Stomach (tissue), 4 donors: ENCODE measurements around the gene VEGFA.

Experiments used
- EP300 ChIP-seq: sonication (generic); formaldehyde crosslinking; IDR thresholded peaks from one replicate; pipeline ENCODE4 v1.6.1; 2017; ENCODE audit warnings: antibody characterized with exemption
- POLR2A ChIP-seq, 4 donors: fragments of 450-650 bp; IDR thresholded peaks; one replicate each; pipeline ENCODE4 v1.6.1; 2016; ENCODE audit warnings: antibody characterized with exemption in 4 of 4, control low read depth in 2 of 4, mild to moderate bottlenecking in 1 of 4, moderate library complexity in 1 of 4
- POLR2AphosphoS5 ChIP-seq, 3 donors: sonication (generic); formaldehyde crosslinking; IDR thresholded peaks; one replicate each; pipeline ENCODE4 v1.6.1; 2016; ENCODE audit warnings: antibody characterized with exemption in 3 of 3
- TF ChIP-seq, protein P1 (sequence below), 7 experiments: fragments of 450-650 bp in 4 of 7; fragments of 200-600 bp in 3 of 7; sonication (generic) in 3 of 7; IDR thresholded peaks; one replicate each; pipeline ENCODE4 v1.5.1; 2016 to 2019; ENCODE audit warnings: antibody characterized with exemption in 7 of 7, control low read depth in 2 of 7, mild to moderate bottlenecking in 1 of 7

DNA sequence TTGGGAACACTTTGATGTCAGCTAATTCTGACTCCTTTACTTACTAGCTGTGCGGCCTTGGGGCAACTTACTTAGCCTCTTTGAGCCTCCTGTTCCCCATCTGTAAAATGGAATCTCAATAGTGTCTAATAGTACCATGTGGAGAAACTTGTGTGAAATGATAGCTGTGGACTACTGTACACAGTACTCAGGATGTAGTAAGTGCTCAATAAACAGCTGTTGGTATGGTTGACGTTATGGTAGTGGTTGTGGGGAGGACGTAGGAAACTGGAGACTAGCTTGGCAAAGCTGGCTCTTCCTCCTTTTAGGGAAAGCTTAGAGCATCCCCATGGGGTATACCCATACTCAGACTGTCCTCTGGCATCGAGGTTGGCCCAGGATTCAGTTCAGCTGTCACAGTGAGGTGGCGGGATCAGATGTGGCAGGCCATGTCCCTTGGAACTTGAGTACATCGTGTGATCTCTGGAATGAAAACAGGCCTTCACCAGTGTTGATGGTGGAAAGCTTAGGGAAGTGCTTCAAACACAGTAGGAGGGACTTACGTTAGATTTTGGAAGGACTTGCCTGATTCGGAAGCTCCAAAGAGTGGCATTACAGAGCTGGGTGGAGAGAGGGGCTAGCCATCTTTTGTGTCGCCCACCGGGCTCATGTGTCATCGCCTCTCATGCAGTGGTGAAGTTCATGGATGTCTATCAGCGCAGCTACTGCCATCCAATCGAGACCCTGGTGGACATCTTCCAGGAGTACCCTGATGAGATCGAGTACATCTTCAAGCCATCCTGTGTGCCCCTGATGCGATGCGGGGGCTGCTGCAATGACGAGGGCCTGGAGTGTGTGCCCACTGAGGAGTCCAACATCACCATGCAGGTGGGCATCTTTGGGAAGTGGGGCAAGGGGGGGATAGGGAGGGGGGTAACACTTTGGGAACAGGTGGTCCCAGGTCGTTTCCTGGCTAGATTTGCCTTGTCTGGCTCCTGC is 7.1 kb downstream of the VEGFA start:
- TF ChIP-seq, protein P1, sequence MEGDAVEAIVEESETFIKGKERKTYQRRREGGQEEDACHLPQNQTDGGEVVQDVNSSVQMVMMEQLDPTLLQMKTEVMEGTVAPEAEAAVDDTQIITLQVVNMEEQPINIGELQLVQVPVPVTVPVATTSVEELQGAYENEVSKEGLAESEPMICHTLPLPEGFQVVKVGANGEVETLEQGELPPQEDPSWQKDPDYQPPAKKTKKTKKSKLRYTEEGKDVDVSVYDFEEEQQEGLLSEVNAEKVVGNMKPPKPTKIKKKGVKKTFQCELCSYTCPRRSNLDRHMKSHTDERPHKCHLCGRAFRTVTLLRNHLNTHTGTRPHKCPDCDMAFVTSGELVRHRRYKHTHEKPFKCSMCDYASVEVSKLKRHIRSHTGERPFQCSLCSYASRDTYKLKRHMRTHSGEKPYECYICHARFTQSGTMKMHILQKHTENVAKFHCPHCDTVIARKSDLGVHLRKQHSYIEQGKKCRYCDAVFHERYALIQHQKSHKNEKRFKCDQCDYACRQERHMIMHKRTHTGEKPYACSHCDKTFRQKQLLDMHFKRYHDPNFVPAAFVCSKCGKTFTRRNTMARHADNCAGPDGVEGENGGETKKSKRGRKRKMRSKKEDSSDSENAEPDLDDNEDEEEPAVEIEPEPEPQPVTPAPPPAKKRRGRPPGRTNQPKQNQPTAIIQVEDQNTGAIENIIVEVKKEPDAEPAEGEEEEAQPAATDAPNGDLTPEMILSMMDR (IDR thresholded peaks at IDR 0.05): no peak
- TF ChIP-seq POLR2A (IDR thresholded peaks at IDR 0.05) (no peak), EP300 (no peak), POLR2AphosphoS5 (IDR thresholded peaks at IDR 0.05) (no peak)
